ENCODE measurements around the gene FRMD4B. TPM values are rescaled to one million over a fixed set of nuclear protein-coding genes. Genes with fewer than 3 reads are reported as not detected.
A peak's percentile ranks its signal among the peaks of the same experiment; 100 is the strongest.

FRMD4B gene
- total RNA-seq, 3 donors from 2014 or later (not counting 1 experiment from before 2014, with no cell fraction given), result 8.5 to 19.8 (median 9.4) TPM

DNA sequence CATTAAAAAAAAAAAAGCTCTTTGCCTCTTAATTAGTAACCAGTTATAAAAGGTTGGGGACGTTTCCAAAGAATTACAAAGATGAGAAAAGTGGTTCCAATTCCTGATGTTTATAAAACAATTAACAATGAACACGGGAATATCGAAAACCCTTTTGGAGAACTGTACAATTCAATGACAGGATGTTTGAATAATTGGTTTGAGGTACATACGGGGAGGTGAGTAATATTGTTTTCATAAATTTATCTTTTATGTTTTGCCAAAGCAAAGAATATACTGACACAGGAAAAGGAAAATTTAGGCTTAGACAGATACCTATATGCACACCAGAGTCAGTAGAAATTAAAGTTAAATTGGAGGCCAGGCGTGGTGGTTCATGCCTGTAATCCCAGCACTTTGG, 168.9 kb downstream of the FRMD4B start:
- no peak for ATAC-seq
- 50% methylated on average over 2 of the region's 5 CpGs for WGBS (ENCODE audit: insufficient coverage)
- no peaks in the 10 kb centered on the region for H3K27me3 Mint-ChIP-seq (ENCODE audit: low read depth in 2 of 2)

DNA sequence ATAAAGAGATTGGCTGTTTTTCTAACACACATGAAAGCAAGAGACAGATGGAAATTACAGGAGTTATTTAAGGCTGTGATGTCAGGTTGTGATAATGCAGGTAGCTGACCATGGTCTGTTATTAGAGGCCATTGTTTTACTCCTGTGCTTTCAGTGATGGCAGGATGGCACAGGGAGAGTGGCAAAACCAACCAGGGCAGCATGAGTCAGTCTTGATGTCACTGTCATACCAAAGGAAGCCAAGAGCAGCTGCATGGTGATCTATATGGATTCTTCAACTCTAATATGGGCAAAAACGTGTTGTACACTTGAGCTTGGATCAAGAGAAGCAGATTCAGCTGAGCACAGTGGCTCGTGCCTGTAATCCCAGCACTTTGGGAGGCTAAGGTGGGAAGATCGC, 171.6 kb downstream of the FRMD4B start:
- no peak overlapping the region for H3K4me3 ChIP-seq (ENCODE audit: low read length)
- no peak for ATAC-seq
- no peaks in the 10 kb centered on the region for H3K36me3 ChIP-seq (ENCODE audit: control insufficient read depth, insufficient read depth, low read length)
- intact Hi-C loops (cut with micrococcal nuclease), result no loop called here
- H3K27me3 ChIP-seq (ENCODE audit: control insufficient read depth, insufficient read depth, low read length), result no peaks in the 10 kb centered on the region
- H3K4me3 Mint-ChIP-seq, result no peak overlapping the region
- DNase-seq, result no peak
- no peaks in the 10 kb centered on the region for H3K27me3 Mint-ChIP-seq (ENCODE audit: low read depth in 2 of 2)
- no peaks in the 10 kb centered on the region for H3K9me3 Mint-ChIP-seq
- no peak for TF ChIP-seq CTCF (IDR thresholded peaks at IDR 0.05)
- peaks cover 6% of the 10 kb centered on the region in 2 donors for H3K4me1 Mint-ChIP-seq
- H3K36me3 Mint-ChIP-seq, result no peaks in the 10 kb centered on the region
- H3K27ac Mint-ChIP-seq, result no peak overlapping the region
- H3K27ac ChIP-seq (ENCODE audit: low read length), result no peak overlapping the region
- WGBS (ENCODE audit: insufficient coverage), result 75% methylated on average over 3 of the region's 3 CpGs
- H3K4me1 ChIP-seq (ENCODE audit: control insufficient read depth, insufficient read depth, low read length), result no peaks in the 10 kb centered on the region
- no peaks in the 10 kb centered on the region for H3K9me3 ChIP-seq (ENCODE audit: control insufficient read depth, insufficient read depth, low read length)

More for the DNA sequence above, 168.9 kb downstream of the FRMD4B start:
- Mint-ChIP-seq H3K4me1 (peaks cover 6% of the 10 kb centered on the region in 2 donors), H3K4me3 (no peak overlapping the region), H3K9me3 (no peaks in the 10 kb centered on the region), H3K27ac (no peak overlapping the region), H3K36me3 (no peaks in the 10 kb centered on the region)
- DNase-seq, result no peak
- no peaks in the 10 kb centered on the region for H3K9me3 ChIP-seq (ENCODE audit: control insufficient read depth, insufficient read depth, low read length)
- TF ChIP-seq CTCF (IDR thresholded peaks at IDR 0.05), result no peak
- H3K36me3 ChIP-seq (ENCODE audit: control insufficient read depth, insufficient read depth, low read length), result no peaks in the 10 kb centered on the region
- H3K27ac ChIP-seq (ENCODE audit: low read length), result no peak overlapping the region
- no peaks in the 10 kb centered on the region for H3K4me1 ChIP-seq (ENCODE audit: control insufficient read depth, insufficient read depth, low read length)
- intact Hi-C loops (cut with micrococcal nuclease), result no loop called here
- H3K27me3 ChIP-seq (ENCODE audit: control insufficient read depth, insufficient read depth, low read length), result no peaks in the 10 kb centered on the region
- no peak overlapping the region for H3K4me3 ChIP-seq (ENCODE audit: low read length)

GRCh38 chr3:69212411-69213160, 173.3 kb downstream of the FRMD4B start:
- no peak overlapping the region for H3K27ac ChIP-seq (ENCODE audit: low read length)
- H3K4me1 Mint-ChIP-seq, result peaks cover 6% of the 10 kb centered on the region in 2 donors
- intact Hi-C loops (cut with micrococcal nuclease), result no loop called here
- TF ChIP-seq CTCF (IDR thresholded peaks at IDR 0.05), result no peak
- H3K9me3 ChIP-seq (ENCODE audit: control insufficient read depth, insufficient read depth, low read length), result no peaks in the 10 kb centered on the region
- no peaks in the 10 kb centered on the region for H3K4me1 ChIP-seq (ENCODE audit: control insufficient read depth, insufficient read depth, low read length)
- no peaks in the 10 kb centered on the region for H3K36me3 ChIP-seq (ENCODE audit: control insufficient read depth, insufficient read depth, low read length)
- H3K4me3 ChIP-seq (ENCODE audit: low read length), result no peak overlapping the region
- no peaks in the 10 kb centered on the region for H3K27me3 Mint-ChIP-seq (ENCODE audit: low read depth in 2 of 2)
- 8% methylated on average over 1 of the region's 3 CpGs for WGBS (ENCODE audit: insufficient coverage)
- peak; percentile 18 to 68 (median 61) for ATAC-seq
- H3K4me3 Mint-ChIP-seq, result no peak overlapping the region
- H3K9me3 Mint-ChIP-seq, result no peaks in the 10 kb centered on the region
- H3K27me3 ChIP-seq (ENCODE audit: control insufficient read depth, insufficient read depth, low read length), result no peaks in the 10 kb centered on the region
- peak in 1 of 2 donors; percentile 15 for DNase-seq
- no peaks in the 10 kb centered on the region for H3K36me3 Mint-ChIP-seq
- peak overlapping the region in 1 of 2 donors; percentile 45 for H3K27ac Mint-ChIP-seq

Data from natural killer cell (primary cell).